Fibroblast of pulmonary artery (primary cell): ENCODE measurements around the gene STAP1.
"Not testable (repeated sequence)": the region's sequence is repeated elsewhere in the genome, so short reads cannot be mapped to it uniquely, and the experiment has no call there.

Experiments used
- DNase-seq: peaks from one replicate; pipeline ENCODE4 v3.0.0-alpha.2; 2010; ENCODE audit warnings: low read depth
- H3K4me3 ChIP-seq: replicated peaks from 2 replicates; pipeline ENCODE4 v1.5.1; 2011; ENCODE audit warnings: low read depth, mild to moderate bottlenecking, control low read depth, low read length, moderate library complexity
- CTCF ChIP-seq: IDR thresholded peaks from 2 replicates; pipeline ENCODE4 v1.5.1; 2011; ENCODE audit warnings: mild to moderate bottlenecking, control low read depth, low read length, inconsistent platforms; ENCODE audit errors: missing control alignments

The STAP1 gene

GRCh38 chr4:67635331-67635730 is 76.8 kb downstream of the STAP1 start:
- TF ChIP-seq CTCF = no peak
- H3K4me3 ChIP-seq = no peak overlapping the region
- DNase-seq = no peak

- DNase-seq, H3K4me3 ChIP-seq: not testable (repeated sequence)
Observed at GRCh38 chr4:67636978-67637377, 78.5 kb downstream of the STAP1 start.

GRCh38 chr4:67638136-67638535 is 79.6 kb downstream of the STAP1 start:
- no peak overlapping the region for H3K4me3 ChIP-seq
- TF ChIP-seq CTCF = no peak
- no peak for DNase-seq

- TF ChIP-seq CTCF = no peak
- peak; percentile 45 for DNase-seq
- H3K4me3 ChIP-seq = no peak overlapping the region
Observed at GRCh38 chr4:67651536-67651935, 93.0 kb downstream of the STAP1 start.
